SK-N-SH treated with all-trans-retinoic acid at 6 μM for 48 hours (cell line): ENCODE results near the gene ACO1.

Experiments
- ATAC-seq: fragments of 200-7000 bp; cut with Tn5 transposase; 3 replicates; pipeline ENCODE4 v1.9.1; 2020; ENCODE audit warnings: mild to moderate bottlenecking, moderate library complexity
- ARNTL ChIP-seq: fragments of 450-650 bp; formaldehyde crosslinking; IDR thresholded peaks from 2 replicates; pipeline ENCODE4 v1.5.0; 2020; ENCODE audit warnings: low read depth, mild to moderate bottlenecking, moderate library complexity, borderline replicate concordance
- BACH2 ChIP-seq: fragments of 250-450 bp; sonication (Bioruptor Pico); IDR thresholded peaks from 2 replicates; pipeline ENCODE4 v1.9.0; 2021; ENCODE audit warnings: mild to moderate bottlenecking, borderline replicate concordance
- CSDC2 ChIP-seq: fragments of 250-450 bp; sonication (Bioruptor Pico); IDR thresholded peaks from 2 replicates; pipeline ENCODE4 v1.5.0; 2020; ENCODE audit warnings: mild to moderate bottlenecking, moderate library complexity
- ESRRG ChIP-seq: fragments of 250-450 bp; sonication (Bioruptor Pico); IDR thresholded peaks from 2 replicates; pipeline ENCODE4 v1.6.1; 2021; ENCODE audit warnings: mild to moderate bottlenecking
- GLIS3 ChIP-seq: fragments of 250-450 bp; sonication (Bioruptor Pico); IDR thresholded peaks from 2 replicates; pipeline ENCODE4 v1.5.0; 2020; ENCODE audit warnings: mild to moderate bottlenecking, moderate library complexity
- OSR1 ChIP-seq: fragments of 250-450 bp; sonication (Bioruptor Pico); IDR thresholded peaks from 2 replicates; pipeline ENCODE4 v1.8.0; 2022; ENCODE audit warnings: moderate library complexity, mild to moderate bottlenecking, inconsistent platforms
- PPARA ChIP-seq: fragments of 250-450 bp; sonication (Bioruptor Pico); IDR thresholded peaks from 2 replicates; pipeline ENCODE4 v1.5.0; 2020; ENCODE audit warnings: mild to moderate bottlenecking, borderline replicate concordance
- RARB ChIP-seq: fragments of 250-450 bp; sonication (Bioruptor Pico); IDR thresholded peaks from 2 replicates; pipeline ENCODE4 v1.8.0; 2021; ENCODE audit warnings: mild to moderate bottlenecking, moderate library complexity
- SNAI2 ChIP-seq: fragments of 250-450 bp; sonication (Bioruptor Pico); IDR thresholded peaks from 2 replicates; pipeline ENCODE4 v1.5.0; 2020; ENCODE audit warnings: mild to moderate bottlenecking, moderate library complexity
- TCF4 ChIP-seq: fragments of 250-450 bp; sonication (Bioruptor Pico); IDR thresholded peaks from 2 replicates; pipeline ENCODE4 v1.8.0; 2021; ENCODE audit warnings: mild to moderate bottlenecking, moderate library complexity, borderline replicate concordance
- TOX ChIP-seq: fragments of 250-450 bp; sonication (Bioruptor Pico); IDR thresholded peaks from 2 replicates; pipeline ENCODE4 v1.8.0; 2021; ENCODE audit warnings: mild to moderate bottlenecking, moderate library complexity, borderline replicate concordance
- ZC3H10 ChIP-seq: fragments of 250-450 bp; sonication (Bioruptor Pico); IDR thresholded peaks from 2 replicates; pipeline ENCODE4 v1.5.1; 2021; ENCODE audit warnings: mild to moderate bottlenecking, moderate library complexity
- ZFP3 ChIP-seq: fragments of 250-450 bp; sonication (Bioruptor Pico); IDR thresholded peaks from 2 replicates; pipeline ENCODE4 v1.5.0; 2020; ENCODE audit warnings: mild to moderate bottlenecking, moderate library complexity
- ZFP30 ChIP-seq: fragments of 450-650 bp; formaldehyde crosslinking; IDR thresholded peaks from 2 replicates; pipeline ENCODE4 v1.5.0; 2022; ENCODE audit warnings: mild to moderate bottlenecking, moderate library complexity
- ZNF565 ChIP-seq: fragments of 450-650 bp; formaldehyde crosslinking; conservative IDR thresholded peaks from 2 replicates; pipeline ENCODE4 v1.5.0; 2020; ENCODE audit warnings: low read depth, mild to moderate bottlenecking, moderate library complexity
- ZNF70 ChIP-seq: fragments of 450-650 bp; formaldehyde crosslinking; IDR thresholded peaks from 2 replicates; pipeline ENCODE4 v1.5.0; 2020; ENCODE audit warnings: mild to moderate bottlenecking, moderate library complexity
- ZNF8 ChIP-seq: fragments of 450-650 bp; formaldehyde crosslinking; IDR thresholded peaks from 2 replicates; pipeline ENCODE4 v1.5.0; 2020; ENCODE audit warnings: mild to moderate bottlenecking, moderate library complexity
- TF ChIP-seq, protein P1 (sequence below): fragments of 250-450 bp; sonication (Bioruptor Pico); IDR thresholded peaks from 2 replicates; pipeline ENCODE4 v1.8.0; 2021; ENCODE audit warnings: low read depth, mild to moderate bottlenecking, moderate library complexity, borderline replicate concordance
- TF ChIP-seq, protein P2 (sequence below): fragments of 250-450 bp; sonication (Bioruptor Pico); IDR thresholded peaks from 2 replicates; pipeline ENCODE4 v1.8.0; 2020; ENCODE audit warnings: mild to moderate bottlenecking, moderate library complexity, borderline replicate concordance
- TF ChIP-seq, protein P3 (sequence below): fragments of 250-450 bp; sonication (Bioruptor Pico); IDR thresholded peaks from 2 replicates; pipeline ENCODE4 v1.5.1; 2021; ENCODE audit warnings: mild to moderate bottlenecking, moderate library complexity
- TF ChIP-seq, protein P4 (sequence below): fragments of 250-450 bp; sonication (Bioruptor Pico); IDR thresholded peaks from 2 replicates; pipeline ENCODE4 v1.5.1; 2020; ENCODE audit warnings: low read depth, mild to moderate bottlenecking, moderate library complexity
- TF ChIP-seq, protein P5 (sequence below): fragments of 250-450 bp; sonication (Bioruptor Pico); IDR thresholded peaks from 2 replicates; pipeline ENCODE4 v1.5.0; 2020; ENCODE audit warnings: mild to moderate bottlenecking, moderate library complexity

Gene ACO1

DNA sequence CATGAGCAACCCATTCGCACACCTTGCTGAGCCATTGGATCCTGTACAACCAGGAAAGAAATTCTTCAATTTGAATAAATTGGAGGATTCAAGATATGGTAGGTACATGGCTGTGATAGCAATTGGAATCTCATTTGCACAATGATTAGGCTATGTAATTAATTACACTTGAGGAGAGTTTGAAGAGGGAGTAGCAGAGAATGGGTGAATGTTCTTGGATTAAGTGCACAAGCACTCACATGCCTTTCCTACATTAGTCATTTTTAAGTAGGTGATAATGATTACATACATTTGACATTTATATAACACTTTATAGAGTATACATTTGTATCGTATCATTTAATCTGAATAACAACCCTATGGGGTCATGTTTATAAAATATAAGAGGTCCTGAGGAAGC is 21.1 kb downstream of the ACO1 start:
- ATAC-seq, result no peak
- TF ChIP-seq PPARA (CRISPR knock-in tag), result no peak
- TF ChIP-seq CSDC2 (CRISPR knock-in tag), result no peak
- TF ChIP-seq, protein P1, sequence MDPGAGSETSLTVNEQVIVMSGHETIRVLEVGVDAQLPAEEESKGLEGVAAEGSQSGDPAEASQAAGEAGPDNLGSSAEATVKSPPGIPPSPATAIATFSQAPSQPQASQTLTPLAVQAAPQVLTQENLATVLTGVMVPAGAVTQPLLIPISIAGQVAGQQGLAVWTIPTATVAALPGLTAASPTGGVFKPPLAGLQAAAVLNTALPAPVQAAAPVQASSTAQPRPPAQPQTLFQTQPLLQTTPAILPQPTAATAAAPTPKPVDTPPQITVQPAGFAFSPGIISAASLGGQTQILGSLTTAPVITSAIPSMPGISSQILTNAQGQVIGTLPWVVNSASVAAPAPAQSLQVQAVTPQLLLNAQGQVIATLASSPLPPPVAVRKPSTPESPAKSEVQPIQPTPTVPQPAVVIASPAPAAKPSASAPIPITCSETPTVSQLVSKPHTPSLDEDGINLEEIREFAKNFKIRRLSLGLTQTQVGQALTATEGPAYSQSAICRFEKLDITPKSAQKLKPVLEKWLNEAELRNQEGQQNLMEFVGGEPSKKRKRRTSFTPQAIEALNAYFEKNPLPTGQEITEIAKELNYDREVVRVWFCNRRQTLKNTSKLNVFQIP (CRISPR knock-in tag), result no peak
- TF ChIP-seq ZFP30 (CRISPR knock-in tag), result no peak
- TF ChIP-seq RARB, result no peak
- TF ChIP-seq, protein P2, sequence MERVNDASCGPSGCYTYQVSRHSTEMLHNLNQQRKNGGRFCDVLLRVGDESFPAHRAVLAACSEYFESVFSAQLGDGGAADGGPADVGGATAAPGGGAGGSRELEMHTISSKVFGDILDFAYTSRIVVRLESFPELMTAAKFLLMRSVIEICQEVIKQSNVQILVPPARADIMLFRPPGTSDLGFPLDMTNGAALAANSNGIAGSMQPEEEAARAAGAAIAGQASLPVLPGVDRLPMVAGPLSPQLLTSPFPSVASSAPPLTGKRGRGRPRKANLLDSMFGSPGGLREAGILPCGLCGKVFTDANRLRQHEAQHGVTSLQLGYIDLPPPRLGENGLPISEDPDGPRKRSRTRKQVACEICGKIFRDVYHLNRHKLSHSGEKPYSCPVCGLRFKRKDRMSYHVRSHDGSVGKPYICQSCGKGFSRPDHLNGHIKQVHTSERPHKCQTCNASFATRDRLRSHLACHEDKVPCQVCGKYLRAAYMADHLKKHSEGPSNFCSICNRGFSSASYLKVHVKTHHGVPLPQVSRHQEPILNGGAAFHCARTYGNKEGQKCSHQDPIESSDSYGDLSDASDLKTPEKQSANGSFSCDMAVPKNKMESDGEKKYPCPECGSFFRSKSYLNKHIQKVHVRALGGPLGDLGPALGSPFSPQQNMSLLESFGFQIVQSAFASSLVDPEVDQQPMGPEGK (CRISPR knock-in tag), result no peak
- TF ChIP-seq TCF4, result no peak
- TF ChIP-seq ZFP3 (CRISPR knock-in tag), result no peak
- TF ChIP-seq TOX (CRISPR knock-in tag), result no peak
- no peak for TF ChIP-seq ZNF70 (CRISPR knock-in tag)
- TF ChIP-seq GLIS3, result no peak

DNA sequence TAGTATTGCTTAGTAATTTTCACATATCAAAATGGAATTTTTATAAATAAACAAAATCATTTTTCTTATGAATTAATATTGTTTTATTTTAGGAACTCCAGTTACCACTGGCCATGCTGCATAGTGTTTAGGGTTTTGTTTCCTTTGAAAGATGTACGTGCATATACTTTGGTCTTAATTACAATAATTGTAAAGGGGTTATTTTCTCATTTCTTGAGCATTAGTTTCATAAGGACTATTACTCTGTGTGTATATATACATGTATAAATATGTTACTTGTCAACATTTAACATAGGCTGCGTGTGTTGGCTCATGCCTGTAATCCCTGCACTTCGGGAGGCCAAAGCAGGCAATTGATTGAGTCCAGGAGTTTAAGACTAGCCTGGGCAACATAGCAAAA is 21.6 kb downstream of the ACO1 start:
- ATAC-seq, result no peak
- TF ChIP-seq ZC3H10 (CRISPR knock-in tag) (no peak), ZFP30 (CRISPR knock-in tag) (no peak), CSDC2 (CRISPR knock-in tag) (no peak), ZNF565 (CRISPR knock-in tag) (no peak), TCF4 (no peak), PPARA (CRISPR knock-in tag) (no peak), OSR1 (CRISPR knock-in tag) (no peak), ESRRG (CRISPR knock-in tag) (no peak), GLIS3 (no peak), ZFP3 (CRISPR knock-in tag) (no peak), ZNF8 (CRISPR knock-in tag) (no peak), ARNTL (CRISPR knock-in tag) (no peak), SNAI2 (CRISPR knock-in tag) (no peak)
- TF ChIP-seq, protein P3, sequence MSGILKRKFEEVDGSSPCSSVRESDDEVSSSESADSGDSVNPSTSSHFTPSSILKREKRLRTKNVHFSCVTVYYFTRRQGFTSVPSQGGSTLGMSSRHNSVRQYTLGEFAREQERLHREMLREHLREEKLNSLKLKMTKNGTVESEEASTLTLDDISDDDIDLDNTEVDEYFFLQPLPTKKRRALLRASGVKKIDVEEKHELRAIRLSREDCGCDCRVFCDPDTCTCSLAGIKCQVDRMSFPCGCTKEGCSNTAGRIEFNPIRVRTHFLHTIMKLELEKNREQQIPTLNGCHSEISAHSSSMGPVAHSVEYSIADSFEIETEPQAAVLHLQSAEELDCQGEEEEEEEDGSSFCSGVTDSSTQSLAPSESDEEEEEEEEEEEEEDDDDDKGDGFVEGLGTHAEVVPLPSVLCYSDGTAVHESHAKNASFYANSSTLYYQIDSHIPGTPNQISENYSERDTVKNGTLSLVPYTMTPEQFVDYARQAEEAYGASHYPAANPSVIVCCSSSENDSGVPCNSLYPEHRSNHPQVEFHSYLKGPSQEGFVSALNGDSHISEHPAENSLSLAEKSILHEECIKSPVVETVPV (CRISPR knock-in tag), result no peak
- TF ChIP-seq, protein P4, sequence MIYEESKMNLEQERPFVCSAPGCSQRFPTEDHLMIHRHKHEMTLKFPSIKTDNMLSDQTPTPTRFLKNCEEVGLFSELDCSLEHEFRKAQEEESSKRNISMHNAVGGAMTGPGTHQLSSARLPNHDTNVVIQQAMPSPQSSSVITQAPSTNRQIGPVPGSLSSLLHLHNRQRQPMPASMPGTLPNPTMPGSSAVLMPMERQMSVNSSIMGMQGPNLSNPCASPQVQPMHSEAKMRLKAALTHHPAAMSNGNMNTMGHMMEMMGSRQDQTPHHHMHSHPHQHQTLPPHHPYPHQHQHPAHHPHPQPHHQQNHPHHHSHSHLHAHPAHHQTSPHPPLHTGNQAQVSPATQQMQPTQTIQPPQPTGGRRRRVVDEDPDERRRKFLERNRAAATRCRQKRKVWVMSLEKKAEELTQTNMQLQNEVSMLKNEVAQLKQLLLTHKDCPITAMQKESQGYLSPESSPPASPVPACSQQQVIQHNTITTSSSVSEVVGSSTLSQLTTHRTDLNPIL (CRISPR knock-in tag), result no peak

DNA sequence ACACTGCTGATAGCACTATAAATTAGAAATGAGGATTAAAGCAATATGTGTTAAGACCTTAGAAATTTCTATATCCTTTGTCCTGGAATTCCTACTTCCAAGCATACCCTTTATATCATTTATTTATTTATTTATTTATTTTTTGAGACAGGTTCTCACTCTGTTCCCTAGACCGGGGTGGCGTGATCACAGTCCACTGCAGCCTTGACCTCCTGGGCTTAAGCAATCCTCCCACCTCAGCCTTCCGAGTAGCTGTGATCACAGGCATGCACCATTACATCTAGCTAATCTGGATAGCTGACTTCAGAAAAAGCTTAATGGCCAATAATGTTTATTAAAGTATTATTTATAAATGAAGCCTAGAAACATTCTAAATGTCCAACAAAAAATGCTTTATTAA is 27.3 kb downstream of the ACO1 start:
- TF ChIP-seq ESRRG (CRISPR knock-in tag) (no peak), SNAI2 (CRISPR knock-in tag) (no peak), ZFP30 (CRISPR knock-in tag) (no peak), ZC3H10 (CRISPR knock-in tag) (no peak), GLIS3 (no peak), TCF4 (no peak), RARB (no peak), BACH2 (CRISPR knock-in tag) (no peak), OSR1 (CRISPR knock-in tag) (no peak), ZNF8 (CRISPR knock-in tag) (no peak)
- TF ChIP-seq, protein P5, sequence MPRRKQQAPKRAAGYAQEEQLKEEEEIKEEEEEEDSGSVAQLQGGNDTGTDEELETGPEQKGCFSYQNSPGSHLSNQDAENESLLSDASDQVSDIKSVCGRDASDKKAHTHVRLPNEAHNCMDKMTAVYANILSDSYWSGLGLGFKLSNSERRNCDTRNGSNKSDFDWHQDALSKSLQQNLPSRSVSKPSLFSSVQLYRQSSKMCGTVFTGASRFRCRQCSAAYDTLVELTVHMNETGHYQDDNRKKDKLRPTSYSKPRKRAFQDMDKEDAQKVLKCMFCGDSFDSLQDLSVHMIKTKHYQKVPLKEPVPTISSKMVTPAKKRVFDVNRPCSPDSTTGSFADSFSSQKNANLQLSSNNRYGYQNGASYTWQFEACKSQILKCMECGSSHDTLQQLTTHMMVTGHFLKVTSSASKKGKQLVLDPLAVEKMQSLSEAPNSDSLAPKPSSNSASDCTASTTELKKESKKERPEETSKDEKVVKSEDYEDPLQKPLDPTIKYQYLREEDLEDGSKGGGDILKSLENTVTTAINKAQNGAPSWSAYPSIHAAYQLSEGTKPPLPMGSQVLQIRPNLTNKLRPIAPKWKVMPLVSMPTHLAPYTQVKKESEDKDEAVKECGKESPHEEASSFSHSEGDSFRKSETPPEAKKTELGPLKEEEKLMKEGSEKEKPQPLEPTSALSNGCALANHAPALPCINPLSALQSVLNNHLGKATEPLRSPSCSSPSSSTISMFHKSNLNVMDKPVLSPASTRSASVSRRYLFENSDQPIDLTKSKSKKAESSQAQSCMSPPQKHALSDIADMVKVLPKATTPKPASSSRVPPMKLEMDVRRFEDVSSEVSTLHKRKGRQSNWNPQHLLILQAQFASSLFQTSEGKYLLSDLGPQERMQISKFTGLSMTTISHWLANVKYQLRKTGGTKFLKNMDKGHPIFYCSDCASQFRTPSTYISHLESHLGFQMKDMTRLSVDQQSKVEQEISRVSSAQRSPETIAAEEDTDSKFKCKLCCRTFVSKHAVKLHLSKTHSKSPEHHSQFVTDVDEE (CRISPR knock-in tag), result no peak
- TF ChIP-seq, protein P2 (CRISPR knock-in tag), result no peak
- no peak for ATAC-seq
